ENCODE measurements around the gene CHD2.

CHD2 gene

DNA sequence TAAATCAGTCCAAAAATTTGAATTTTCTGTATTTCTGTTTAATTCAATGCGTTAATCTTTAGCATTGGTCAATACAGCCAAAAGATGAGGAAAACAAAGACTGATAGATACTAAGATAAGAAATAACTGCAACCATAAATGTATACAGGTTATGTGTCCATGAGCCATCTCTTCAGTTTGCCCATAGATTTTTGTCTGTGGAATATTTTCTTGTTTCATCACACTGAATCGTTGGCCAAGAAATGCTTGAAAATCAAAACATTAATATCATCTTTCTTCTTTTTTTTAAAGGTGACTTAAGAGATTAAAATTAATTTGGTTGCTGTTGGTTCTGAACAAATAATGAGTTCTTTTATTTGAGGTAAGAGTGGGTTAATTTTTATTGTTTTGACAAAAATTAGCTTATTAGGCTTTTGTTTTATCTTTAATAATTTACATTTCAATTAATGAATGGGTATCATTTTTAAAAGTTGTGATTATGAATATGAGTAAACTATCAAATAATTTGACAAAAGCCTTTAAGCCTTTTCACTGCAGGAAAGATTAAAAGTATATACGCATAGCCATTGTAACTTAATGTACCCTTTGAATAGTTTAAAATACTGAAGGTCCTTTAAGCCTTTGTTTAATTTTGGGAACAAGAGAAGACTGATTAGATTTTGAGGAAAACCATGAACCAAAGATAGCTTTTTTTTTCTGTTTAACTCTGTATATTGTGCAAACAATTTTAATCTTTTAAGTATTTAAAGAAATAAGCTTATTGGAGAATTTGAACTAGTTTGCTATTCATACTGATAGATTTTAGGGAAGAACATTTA, 14.7 kb upstream of the CHD2 start:
- peaks cover 30 to 42% of the 10 kb centered on the region in 2 donors for H3K4me1 ChIP-seq (ENCODE audit: control insufficient read depth in 1 of 2, insufficient read depth in 2 of 2, low read length in 2 of 2)
- no peaks in the 10 kb centered on the region for H3K9me3 ChIP-seq (ENCODE audit: control insufficient read depth in 1 of 2, low read length in 2 of 2)
- peak overlapping the region; percentile 73 to 95 for H3K4me3 ChIP-seq (ENCODE audit: low read depth in 1 of 2, low read length in 2 of 2)
- no peaks in the 10 kb centered on the region for H3K27me3 ChIP-seq (ENCODE audit: control insufficient read depth in 1 of 2, insufficient read depth in 2 of 2, low read length in 2 of 2)
- H3K27ac ChIP-seq (ENCODE audit: low read depth, low read length): peak overlapping the region; percentile 77
- H3K9ac ChIP-seq (ENCODE audit: low read depth in 1 of 2, low read length in 2 of 2): peak overlapping the region; percentile 61 to 99
- peaks cover 27 to 28% of the 10 kb centered on the region in 2 donors for H3K36me3 ChIP-seq (ENCODE audit: control insufficient read depth in 1 of 2, insufficient read depth in 2 of 2, low read length in 2 of 2)

GRCh38 chr15:92886042-92886537, 14.0 kb upstream of the CHD2 start:
- Histone ChIP-seq H3K9ac (ENCODE audit: low read depth in 1 of 2, low read length in 2 of 2) (peak overlapping the region; percentile 38 to 99), H3K9me3 (ENCODE audit: control insufficient read depth in 1 of 2, low read length in 2 of 2) (no peaks in the 10 kb centered on the region), H3K27ac (ENCODE audit: low read depth, low read length) (no peak overlapping the region), H3K36me3 (ENCODE audit: control insufficient read depth in 1 of 2, insufficient read depth in 2 of 2, low read length in 2 of 2) (peaks cover 34% of the 10 kb centered on the region in 2 donors), H3K4me1 (ENCODE audit: control insufficient read depth in 1 of 2, insufficient read depth in 2 of 2, low read length in 2 of 2) (peaks cover 30 to 35% of the 10 kb centered on the region in 2 donors), H3K4me3 (ENCODE audit: low read depth in 1 of 2, low read length in 2 of 2) (peak overlapping the region; percentile 73 to 95), H3K27me3 (ENCODE audit: control insufficient read depth in 1 of 2, insufficient read depth in 2 of 2, low read length in 2 of 2) (no peaks in the 10 kb centered on the region)

- H3K4me3 ChIP-seq (ENCODE audit: low read depth in 1 of 2, low read length in 2 of 2): peak overlapping the region; percentile 14 to 50
- peak overlapping the region; percentile 26 to 49 for H3K9ac ChIP-seq (ENCODE audit: low read depth in 1 of 2, low read length in 2 of 2)
- H3K27me3 ChIP-seq (ENCODE audit: control insufficient read depth in 1 of 2, insufficient read depth in 2 of 2, low read length in 2 of 2): no peaks in the 10 kb centered on the region
- H3K4me1 ChIP-seq (ENCODE audit: control insufficient read depth in 1 of 2, insufficient read depth in 2 of 2, low read length in 2 of 2): peaks cover 26 to 34% of the 10 kb centered on the region in 2 donors
- H3K27ac ChIP-seq (ENCODE audit: low read depth, low read length): no peak overlapping the region
- peaks cover 39% of the 10 kb centered on the region in 2 donors for H3K36me3 ChIP-seq (ENCODE audit: control insufficient read depth in 1 of 2, insufficient read depth in 2 of 2, low read length in 2 of 2)
- no peaks in the 10 kb centered on the region for H3K9me3 ChIP-seq (ENCODE audit: control insufficient read depth in 1 of 2, low read length in 2 of 2)
Measured at GRCh38 chr15:92886815-92887214, 13.3 kb upstream of the CHD2 start.

DNA sequence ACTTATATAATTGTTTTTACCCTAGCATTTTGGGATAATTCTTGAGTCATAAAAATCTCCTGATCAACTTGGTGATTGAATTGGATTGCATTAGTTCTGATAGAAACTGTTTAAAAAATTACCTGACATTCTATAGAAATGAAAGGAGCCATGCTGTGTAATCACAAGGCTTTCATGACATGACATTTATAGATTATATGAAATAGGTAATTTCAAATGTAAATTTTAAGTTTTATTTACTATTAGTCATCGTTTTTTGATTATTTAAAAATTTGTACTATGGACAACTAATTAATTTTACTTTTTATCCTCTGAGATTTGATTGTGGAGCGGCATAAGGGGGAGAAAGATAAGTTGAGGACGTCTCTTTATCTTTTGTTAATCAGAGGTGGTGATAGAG, 12.3 kb upstream of the CHD2 start:
- Histone ChIP-seq H3K27ac (ENCODE audit: low read depth, low read length) (no peak overlapping the region), H3K9ac (ENCODE audit: low read depth in 1 of 2, low read length in 2 of 2) (peak overlapping the region in 1 of 2 donors; percentile 18), H3K36me3 (ENCODE audit: control insufficient read depth in 1 of 2, insufficient read depth in 2 of 2, low read length in 2 of 2) (peaks cover 42 to 49% of the 10 kb centered on the region in 2 donors), H3K9me3 (ENCODE audit: control insufficient read depth in 1 of 2, low read length in 2 of 2) (no peaks in the 10 kb centered on the region), H3K4me1 (ENCODE audit: control insufficient read depth in 1 of 2, insufficient read depth in 2 of 2, low read length in 2 of 2) (peaks cover 24 to 32% of the 10 kb centered on the region in 2 donors), H3K4me3 (ENCODE audit: low read depth in 1 of 2, low read length in 2 of 2) (no peak overlapping the region), H3K27me3 (ENCODE audit: control insufficient read depth in 1 of 2, insufficient read depth in 2 of 2, low read length in 2 of 2) (no peaks in the 10 kb centered on the region)

DNA sequence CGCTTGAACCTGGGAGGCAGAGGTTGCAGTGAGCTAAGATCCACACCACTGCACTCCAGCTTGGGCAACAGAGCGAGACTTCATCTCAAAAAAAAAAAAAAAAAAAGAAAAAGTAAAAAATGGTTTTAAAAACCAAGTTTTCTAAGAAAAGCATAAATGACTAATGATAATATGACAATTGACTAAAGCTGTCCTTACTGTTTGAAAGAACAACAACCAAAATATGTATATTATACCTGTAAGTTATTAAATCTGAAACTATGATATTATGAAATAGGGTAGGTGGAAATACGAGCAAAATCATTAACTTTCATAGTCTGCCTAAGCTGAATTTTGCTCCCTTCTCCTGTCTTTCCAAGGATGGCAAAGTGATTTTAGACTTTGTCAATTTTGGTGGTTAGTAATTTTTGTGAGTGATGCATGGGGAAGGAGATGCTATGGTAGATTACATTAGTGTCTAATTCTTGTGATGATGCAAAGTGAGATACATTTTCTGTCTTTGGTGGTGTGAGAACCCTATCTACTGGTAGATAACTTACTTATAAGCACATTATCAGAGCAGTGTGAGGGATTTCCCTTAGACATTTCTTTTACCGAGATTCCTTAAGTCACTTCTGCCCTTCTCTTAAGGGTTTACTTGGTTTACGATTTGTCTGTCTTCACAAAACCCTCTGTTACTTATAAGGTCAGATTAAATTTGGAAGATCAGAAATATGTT, 10.6 kb upstream of the CHD2 start:
- no peak overlapping the region for H3K4me3 ChIP-seq (ENCODE audit: low read depth in 1 of 2, low read length in 2 of 2)
- H3K4me1 ChIP-seq (ENCODE audit: control insufficient read depth in 1 of 2, insufficient read depth in 2 of 2, low read length in 2 of 2): peaks cover 24 to 32% of the 10 kb centered on the region in 2 donors
- H3K9ac ChIP-seq (ENCODE audit: low read depth in 1 of 2, low read length in 2 of 2): no peak overlapping the region
- no peaks in the 10 kb centered on the region for H3K27me3 ChIP-seq (ENCODE audit: control insufficient read depth in 1 of 2, insufficient read depth in 2 of 2, low read length in 2 of 2)
- H3K36me3 ChIP-seq (ENCODE audit: control insufficient read depth in 1 of 2, insufficient read depth in 2 of 2, low read length in 2 of 2): peaks cover 51 to 64% of the 10 kb centered on the region in 2 donors
- H3K9me3 ChIP-seq (ENCODE audit: control insufficient read depth in 1 of 2, low read length in 2 of 2): no peaks in the 10 kb centered on the region
- H3K27ac ChIP-seq (ENCODE audit: low read depth, low read length): no peak overlapping the region

- H3K9me3 ChIP-seq (ENCODE audit: control insufficient read depth in 1 of 2, low read length in 2 of 2): no peaks in the 10 kb centered on the region
- no peak overlapping the region for H3K9ac ChIP-seq (ENCODE audit: low read depth in 1 of 2, low read length in 2 of 2)
- H3K27ac ChIP-seq (ENCODE audit: low read depth, low read length): no peak overlapping the region
- H3K4me3 ChIP-seq (ENCODE audit: low read depth in 1 of 2, low read length in 2 of 2): no peak overlapping the region
- H3K27me3 ChIP-seq (ENCODE audit: control insufficient read depth in 1 of 2, insufficient read depth in 2 of 2, low read length in 2 of 2): no peaks in the 10 kb centered on the region
- H3K36me3 ChIP-seq (ENCODE audit: control insufficient read depth in 1 of 2, insufficient read depth in 2 of 2, low read length in 2 of 2): peaks cover 50 to 62% of the 10 kb centered on the region in 2 donors
- peaks cover 22 to 36% of the 10 kb centered on the region in 2 donors for H3K4me1 ChIP-seq (ENCODE audit: control insufficient read depth in 1 of 2, insufficient read depth in 2 of 2, low read length in 2 of 2)
Measured at GRCh38 chr15:92891533-92892200, 8.5 kb upstream of the CHD2 start.

GRCh38 chr15:92892201-92892555, 7.9 kb upstream of the CHD2 start:
- Histone ChIP-seq H3K27me3 (ENCODE audit: control insufficient read depth in 1 of 2, insufficient read depth in 2 of 2, low read length in 2 of 2) (no peaks in the 10 kb centered on the region), H3K27ac (ENCODE audit: low read depth, low read length) (no peak overlapping the region), H3K9ac (ENCODE audit: low read depth in 1 of 2, low read length in 2 of 2) (no peak overlapping the region), H3K9me3 (ENCODE audit: control insufficient read depth in 1 of 2, low read length in 2 of 2) (no peaks in the 10 kb centered on the region), H3K4me3 (ENCODE audit: low read depth in 1 of 2, low read length in 2 of 2) (no peak overlapping the region), H3K4me1 (ENCODE audit: control insufficient read depth in 1 of 2, insufficient read depth in 2 of 2, low read length in 2 of 2) (peaks cover 18 to 31% of the 10 kb centered on the region in 2 donors), H3K36me3 (ENCODE audit: control insufficient read depth in 1 of 2, insufficient read depth in 2 of 2, low read length in 2 of 2) (peaks cover 45 to 57% of the 10 kb centered on the region in 2 donors)

- H3K4me1 ChIP-seq (ENCODE audit: control insufficient read depth in 1 of 2, insufficient read depth in 2 of 2, low read length in 2 of 2): peaks cover 9 to 30% of the 10 kb centered on the region in 2 donors
- H3K9me3 ChIP-seq (ENCODE audit: control insufficient read depth in 1 of 2, low read length in 2 of 2): no peaks in the 10 kb centered on the region
- H3K27me3 ChIP-seq (ENCODE audit: control insufficient read depth in 1 of 2, insufficient read depth in 2 of 2, low read length in 2 of 2): no peaks in the 10 kb centered on the region
- H3K4me3 ChIP-seq (ENCODE audit: low read depth in 1 of 2, low read length in 2 of 2): no peak overlapping the region
- no peak overlapping the region for H3K27ac ChIP-seq (ENCODE audit: low read depth, low read length)
- peaks cover 46 to 60% of the 10 kb centered on the region in 2 donors for H3K36me3 ChIP-seq (ENCODE audit: control insufficient read depth in 1 of 2, insufficient read depth in 2 of 2, low read length in 2 of 2)
- no peak overlapping the region for H3K9ac ChIP-seq (ENCODE audit: low read depth in 1 of 2, low read length in 2 of 2)
Measured at GRCh38 chr15:92893200-92893599, 6.9 kb upstream of the CHD2 start.

- Histone ChIP-seq H3K27me3 (ENCODE audit: control insufficient read depth in 1 of 2, insufficient read depth in 2 of 2, low read length in 2 of 2) (no peaks in the 10 kb centered on the region), H3K36me3 (ENCODE audit: control insufficient read depth in 1 of 2, insufficient read depth in 2 of 2, low read length in 2 of 2) (peaks cover 37 to 41% of the 10 kb centered on the region in 2 donors), H3K4me3 (ENCODE audit: low read depth in 1 of 2, low read length in 2 of 2) (no peak overlapping the region), H3K9ac (ENCODE audit: low read depth in 1 of 2, low read length in 2 of 2) (no peak overlapping the region), H3K9me3 (ENCODE audit: control insufficient read depth in 1 of 2, low read length in 2 of 2) (no peaks in the 10 kb centered on the region), H3K27ac (ENCODE audit: low read depth, low read length) (no peak overlapping the region), H3K4me1 (ENCODE audit: control insufficient read depth in 1 of 2, insufficient read depth in 2 of 2, low read length in 2 of 2) (peaks cover 0 to 28% of the 10 kb centered on the region in 2 donors)
Measured at GRCh38 chr15:92896561-92896960, 3.6 kb upstream of the CHD2 start.
